LNCaP clone FGC (cell line): ENCODE data around the gene C3AR1.

ENCODE experiments used
- DNase-seq: peaks from one replicate; pipeline ENCODE4 v3.0.0-alpha.2; 2011; ENCODE audit warnings: low read depth
- H3K4me3 ChIP-seq: 2 replicates; pipeline ENCODE4 v1.5.1; 2011; ENCODE audit warnings: mild to moderate bottlenecking, low read depth, low read length, control low read depth
- TF ChIP-seq, protein P1 (sequence below): IDR thresholded peaks from 2 replicates; pipeline ENCODE4 v1.5.1; 2012; ENCODE audit warnings: mild to moderate bottlenecking; ENCODE audit not compliant: control insufficient read depth, insufficient read depth; ENCODE audit errors: extremely low read depth

Gene C3AR1

GRCh38 chr12:8011331-8011730 is 54.8 kb downstream of the C3AR1 start:
- TF ChIP-seq, protein P1, sequence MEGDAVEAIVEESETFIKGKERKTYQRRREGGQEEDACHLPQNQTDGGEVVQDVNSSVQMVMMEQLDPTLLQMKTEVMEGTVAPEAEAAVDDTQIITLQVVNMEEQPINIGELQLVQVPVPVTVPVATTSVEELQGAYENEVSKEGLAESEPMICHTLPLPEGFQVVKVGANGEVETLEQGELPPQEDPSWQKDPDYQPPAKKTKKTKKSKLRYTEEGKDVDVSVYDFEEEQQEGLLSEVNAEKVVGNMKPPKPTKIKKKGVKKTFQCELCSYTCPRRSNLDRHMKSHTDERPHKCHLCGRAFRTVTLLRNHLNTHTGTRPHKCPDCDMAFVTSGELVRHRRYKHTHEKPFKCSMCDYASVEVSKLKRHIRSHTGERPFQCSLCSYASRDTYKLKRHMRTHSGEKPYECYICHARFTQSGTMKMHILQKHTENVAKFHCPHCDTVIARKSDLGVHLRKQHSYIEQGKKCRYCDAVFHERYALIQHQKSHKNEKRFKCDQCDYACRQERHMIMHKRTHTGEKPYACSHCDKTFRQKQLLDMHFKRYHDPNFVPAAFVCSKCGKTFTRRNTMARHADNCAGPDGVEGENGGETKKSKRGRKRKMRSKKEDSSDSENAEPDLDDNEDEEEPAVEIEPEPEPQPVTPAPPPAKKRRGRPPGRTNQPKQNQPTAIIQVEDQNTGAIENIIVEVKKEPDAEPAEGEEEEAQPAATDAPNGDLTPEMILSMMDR, result no peak
- DNase-seq, result no peak
- H3K4me3 ChIP-seq, result no peak overlapping the region
